NCI-H1048 (cell line): Measurements from ENCODE around the gene FOXF1.

Experiments used
- DNase-seq: peaks from one replicate; lab custom pipeline; 2025; lab: John Stamatoyannopoulos, UW

FOXF1 gene

GRCh38 chr16:86510465-86511261 lies at the start of gene FOXF1:
FOXF1 (plus strand) TSS chr16:86510527; CDS start chr16:86510570, 43 bp downstream.
- DNase-seq = no peak

DNA sequence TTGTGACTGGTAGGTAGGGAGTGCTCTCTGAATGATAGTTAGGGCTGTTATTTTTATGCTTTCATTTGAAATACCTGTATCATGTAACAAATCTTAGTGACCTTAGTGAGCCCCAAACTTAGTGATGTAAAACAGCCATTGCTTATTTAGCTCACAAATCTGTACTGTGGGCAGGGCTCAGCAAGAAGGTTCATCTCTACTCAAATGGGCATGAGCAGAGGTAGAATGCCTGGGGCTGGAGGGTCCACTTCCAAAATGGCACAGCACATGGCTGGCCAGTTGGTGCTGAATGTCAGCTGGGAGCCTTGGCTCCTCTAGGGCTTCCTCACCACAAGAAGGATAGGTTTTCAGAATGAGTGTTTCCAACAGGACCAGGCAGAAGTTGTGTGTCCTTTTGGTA lies 49.3 kb upstream of the FOXF1 start:
- DNase-seq = no peak

DNA sequence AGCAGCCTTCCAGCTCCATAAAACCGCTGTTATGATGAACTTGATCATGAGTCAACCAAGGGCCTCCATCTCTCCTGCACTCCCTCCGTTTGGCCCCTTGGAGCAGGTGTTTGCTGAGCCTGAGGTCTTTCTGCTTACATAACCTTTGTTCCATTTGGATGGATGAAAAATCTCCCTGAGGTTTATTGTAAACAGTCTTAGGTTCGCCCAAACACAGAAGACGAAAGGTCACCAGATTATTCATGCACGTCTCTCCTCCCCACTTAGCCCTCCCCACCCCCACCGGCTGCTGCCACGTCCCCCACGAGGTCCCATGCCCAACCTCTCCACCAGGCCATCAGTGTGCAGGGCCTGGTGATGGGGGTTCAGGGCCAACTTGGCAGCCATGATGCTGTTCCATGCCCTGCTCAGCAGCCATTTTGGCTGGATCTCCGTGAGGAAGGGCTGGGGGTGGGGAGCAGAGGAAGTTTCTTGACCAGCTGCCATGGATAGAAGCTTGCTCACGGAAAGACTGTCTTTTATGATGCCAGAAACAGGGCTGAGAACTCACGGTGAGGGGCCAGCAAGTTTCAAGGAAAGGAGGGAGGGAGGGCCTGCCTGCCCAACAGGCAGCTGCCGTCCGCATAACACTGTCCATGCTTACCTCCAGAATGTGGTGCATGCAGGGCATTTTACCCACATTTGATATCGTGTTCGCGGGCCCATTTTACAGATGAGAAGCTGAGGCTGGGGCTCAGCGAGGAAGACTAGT lies 47.8 kb upstream of the FOXF1 start:
- no peak for DNase-seq

DNA sequence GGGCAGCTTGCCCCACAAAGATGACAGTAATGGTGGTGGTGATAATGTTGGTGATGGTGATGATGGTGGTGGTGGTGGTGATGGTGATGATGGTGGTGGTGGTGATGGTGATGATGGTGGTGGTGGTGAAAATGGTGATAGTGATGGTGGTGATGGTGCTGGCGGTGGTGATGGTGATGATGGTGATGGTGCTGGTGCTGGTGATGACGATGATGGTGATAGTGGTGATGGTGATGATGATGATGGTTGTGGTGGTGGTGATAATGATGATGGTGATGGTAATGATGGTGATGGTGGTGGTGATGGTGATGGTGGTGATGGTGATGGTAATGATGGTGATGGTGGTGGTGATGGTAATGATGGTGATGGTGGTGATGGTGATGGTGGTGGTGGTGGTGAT lies 46.3 kb upstream of the FOXF1 start:
- DNase-seq = no peak

GRCh38 chr16:86465434-86465833 lies 44.9 kb upstream of the FOXF1 start:
- DNase-seq = no peak

DNA sequence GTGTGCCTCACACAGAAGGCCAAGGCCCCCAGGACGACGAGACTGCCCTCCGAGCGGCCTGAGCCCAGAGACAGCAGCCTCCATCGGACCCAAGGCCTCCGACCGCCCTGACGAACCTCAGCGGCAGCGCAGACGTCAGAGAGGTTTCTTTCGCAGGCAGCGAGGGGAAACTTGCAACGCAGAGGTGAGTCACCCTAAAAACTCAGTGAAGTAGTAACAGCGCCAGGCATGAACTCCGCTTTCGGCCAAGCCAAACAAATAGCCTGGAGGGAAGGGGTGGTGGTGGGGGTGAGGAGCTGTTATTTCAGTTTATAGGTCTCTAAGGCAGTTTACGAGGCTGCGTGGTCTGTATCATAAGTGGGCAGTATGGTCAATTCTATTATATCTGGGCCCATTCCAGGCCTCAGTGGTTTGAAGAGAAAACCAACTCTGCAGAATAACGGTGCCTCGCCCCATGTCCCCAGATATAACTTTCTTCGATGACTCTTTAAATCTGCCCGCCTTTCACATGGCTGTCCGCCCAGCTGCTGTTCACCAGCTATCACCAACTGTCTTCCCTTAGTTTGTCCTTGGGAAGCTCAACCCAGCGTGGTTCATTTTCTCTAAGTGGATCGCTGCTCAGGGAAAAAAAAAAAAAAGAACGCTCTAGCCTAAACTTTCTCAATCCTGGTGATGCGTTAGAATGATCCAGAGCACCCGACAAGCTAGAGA lies 43.5 kb upstream of the FOXF1 start:
- no peak for DNase-seq

- DNase-seq = no peak
Observed at GRCh38 chr16:86467490-86467889, 42.8 kb upstream of the FOXF1 start.

- DNase-seq = no peak
Observed at GRCh38 chr16:86470964-86471363, 39.4 kb upstream of the FOXF1 start.

DNA sequence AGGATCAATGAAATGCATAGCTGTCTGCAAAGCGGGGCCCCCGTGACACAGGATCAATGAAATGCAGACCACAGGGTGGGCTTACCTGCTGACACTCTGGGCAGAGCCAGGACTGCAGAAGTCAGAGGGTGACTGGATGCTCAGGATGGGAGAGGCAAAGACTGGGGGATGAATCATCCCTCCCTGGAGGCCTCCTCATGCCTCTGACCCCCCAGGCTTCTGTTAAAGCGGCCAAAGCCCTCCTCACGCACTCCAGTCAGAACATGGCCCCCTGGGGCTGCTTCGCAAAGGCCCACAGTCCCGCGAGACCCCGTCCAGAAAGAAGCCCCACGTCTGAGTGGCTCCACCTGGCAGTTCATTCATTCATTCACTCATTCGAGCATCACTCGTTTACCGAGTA lies 38.4 kb upstream of the FOXF1 start:
- no peak for DNase-seq

- no peak for DNase-seq
Observed at GRCh38 chr16:86472366-86472765, 38.0 kb upstream of the FOXF1 start.

DNA sequence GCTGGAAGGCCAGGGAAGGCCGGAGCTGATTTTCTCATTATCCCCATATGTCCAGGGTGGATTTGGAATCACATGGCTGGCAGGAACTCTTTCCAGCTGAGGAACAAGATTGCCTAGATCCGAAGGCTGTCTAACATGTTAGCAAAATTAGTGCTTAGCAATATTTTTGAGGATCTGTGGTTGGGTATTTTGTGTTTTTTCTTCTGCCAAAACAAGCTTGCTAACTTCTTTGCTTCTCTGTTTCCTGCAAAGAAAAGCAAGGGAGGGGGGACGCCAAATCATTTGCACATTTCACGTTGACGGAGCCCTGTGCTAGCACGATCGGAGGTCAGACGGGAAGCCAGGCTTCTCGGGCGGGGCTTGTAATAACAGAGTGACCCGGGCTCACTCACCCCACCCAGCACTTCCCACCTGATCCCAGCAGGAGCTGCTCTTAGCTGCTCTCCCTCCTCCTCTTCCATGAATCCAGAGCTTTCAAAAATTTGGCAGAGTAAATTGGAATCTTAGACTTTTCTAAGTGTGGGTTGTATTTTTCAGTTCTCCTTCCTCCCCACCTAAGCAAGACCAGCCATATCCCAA lies 33.3 kb upstream of the FOXF1 start:
- no peak for DNase-seq

- DNase-seq = no peak
Observed at GRCh38 chr16:86477642-86478041, 32.7 kb upstream of the FOXF1 start.

- DNase-seq = no peak
Observed at GRCh38 chr16:86478779-86479178, 31.5 kb upstream of the FOXF1 start.

DNA sequence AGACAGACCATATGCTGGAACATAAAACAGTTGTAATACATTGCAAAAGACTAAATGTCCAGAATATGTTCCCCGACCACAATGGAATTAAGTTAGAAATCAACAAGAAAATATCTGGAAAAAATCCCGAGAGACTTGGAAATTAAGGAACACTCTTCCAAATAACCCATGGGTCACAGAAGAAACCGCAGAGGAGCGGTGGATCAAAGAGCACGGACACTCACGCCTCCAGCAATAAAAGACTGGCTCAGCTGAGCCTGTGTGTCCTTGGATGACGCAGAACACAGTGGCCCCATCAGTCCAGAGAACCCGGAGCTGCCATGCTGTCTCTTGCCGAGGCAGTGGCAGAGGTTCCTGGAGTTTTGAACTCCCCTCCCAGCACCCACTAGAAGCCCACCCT lies 30.9 kb upstream of the FOXF1 start:
- no peak for DNase-seq

- no peak for DNase-seq
Observed at GRCh38 chr16:86480444-86480843, 29.9 kb upstream of the FOXF1 start.

DNA sequence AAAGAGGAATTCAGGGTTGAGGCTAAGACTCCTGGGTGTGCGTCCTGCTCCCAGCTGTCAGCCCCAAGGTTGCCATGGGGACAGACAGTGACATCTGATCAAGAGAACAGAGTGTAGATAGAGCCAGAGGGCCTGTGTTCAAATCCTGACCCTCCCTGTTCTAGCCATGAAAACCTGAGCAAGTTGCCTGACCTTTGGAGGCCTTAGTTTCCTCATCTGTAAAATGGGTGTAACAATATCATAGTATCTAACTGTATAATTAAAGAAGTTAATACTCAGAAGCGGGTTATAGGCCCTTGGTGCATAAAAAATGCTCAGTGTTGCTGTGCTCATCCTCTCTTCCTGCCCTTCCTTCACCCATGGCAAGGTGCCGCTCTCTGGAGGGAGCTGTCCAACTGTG lies 28.7 kb upstream of the FOXF1 start:
- DNase-seq = no peak

- no peak for DNase-seq
Observed at GRCh38 chr16:86484240-86484639, 26.1 kb upstream of the FOXF1 start.

GRCh38 chr16:86485746-86486145 lies 24.6 kb upstream of the FOXF1 start:
- DNase-seq = no peak

DNA sequence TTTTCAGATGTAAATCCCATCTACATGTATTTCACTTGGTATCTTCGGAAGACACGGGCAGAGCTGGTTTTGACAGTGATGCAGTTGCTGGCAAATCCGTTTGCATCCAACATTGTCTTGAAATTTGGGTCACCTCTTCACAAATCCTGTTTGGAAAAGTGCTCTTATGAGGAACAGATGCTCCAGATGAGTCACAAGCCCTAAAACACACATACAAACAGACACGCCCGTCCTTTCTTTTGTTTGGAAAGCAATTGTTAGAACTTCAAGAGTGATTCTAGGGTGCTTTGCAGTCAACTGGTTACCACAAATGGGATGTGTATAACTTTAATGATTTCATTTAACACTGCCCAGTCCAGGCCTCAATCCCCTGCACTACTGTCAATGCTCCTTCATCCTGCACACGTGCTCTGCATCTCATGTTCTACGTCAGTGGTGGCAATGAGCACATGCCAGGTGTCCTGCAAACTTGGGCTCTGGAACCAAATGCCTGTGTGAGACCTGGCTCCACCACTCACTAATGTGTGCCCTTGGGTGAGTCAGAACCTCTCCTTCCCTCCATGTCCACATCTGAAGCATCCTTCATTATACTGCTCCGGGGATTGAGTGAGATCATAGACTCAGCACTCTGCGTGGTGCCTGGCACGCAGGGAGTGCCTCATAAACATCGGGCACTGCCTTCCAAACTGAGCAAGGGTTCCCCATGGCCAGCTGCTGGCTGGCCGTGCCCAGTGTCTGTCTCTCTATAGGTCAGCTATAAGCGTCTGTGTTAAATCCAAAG lies 19.3 kb upstream of the FOXF1 start:
- no peak for DNase-seq

- DNase-seq = no peak
Observed at GRCh38 chr16:86491640-86492023, 18.7 kb upstream of the FOXF1 start.

GRCh38 chr16:86492267-86492960 lies 17.9 kb upstream of the FOXF1 start:
- no peak for DNase-seq
